WTC11 (cell line): ENCODE data around the gene RNF19B. TPM values are rescaled to one million over a fixed set of nuclear protein-coding genes. Genes with fewer than 3 reads are reported as not detected.

Source experiments
- ATAC-seq: fragments of 200-7000 bp; cut with Tn5 transposase; 2 replicates; pipeline ENCODE4 v1.10.0; 2021; ENCODE audit warnings: mild to moderate bottlenecking, moderate library complexity
- CTCF ChIA-PET: fragments of 300-600 bp; sonication (Branson Sonifier 250); formaldehyde crosslinking; loops from one replicate; lab custom pipeline; 2021; ENCODE audit warnings: antibody characterized with exemption; lab: Charles Lee
- POLR2A ChIA-PET: fragments of 350-600 bp; sonication (Branson Sonifier 250); formaldehyde crosslinking; loops from one replicate; lab custom pipeline; 2021; ENCODE audit warnings: antibody characterized with exemption; lab: Charles Lee
- DNase-seq: peaks from one replicate; pipeline ENCODE4 v3.0.0; 2021; ENCODE audit warnings: low spot score
- H3K27ac Mint-ChIP-seq: 2 replicates; pipeline ENCODE4 v1.8.0; 2021; ENCODE audit warnings: mixed read lengths
- H3K27me3 Mint-ChIP-seq: 2 replicates; pipeline ENCODE4 v1.8.0; 2021; ENCODE audit warnings: low read depth, mild to moderate bottlenecking, moderate library complexity, mixed read lengths
- H3K36me3 Mint-ChIP-seq: 2 replicates; pipeline ENCODE4 v1.8.0; 2021; ENCODE audit warnings: mixed read lengths
- H3K4me1 Mint-ChIP-seq: 2 replicates; pipeline ENCODE4 v1.8.0; 2022; ENCODE audit warnings: mixed read lengths
- H3K4me3 Mint-ChIP-seq: 2 replicates; pipeline ENCODE4 v1.8.0; 2021; ENCODE audit warnings: mild to moderate bottlenecking, moderate library complexity, mixed read lengths
- H3K9me3 Mint-ChIP-seq: 2 replicates; pipeline ENCODE4 v1.8.0; 2021; ENCODE audit warnings: mixed read lengths
- ATF1 ChIP-seq: sonication (generic); formaldehyde crosslinking; IDR thresholded peaks from 2 replicates; pipeline ENCODE4 v1.8.1; 2023; ENCODE audit warnings: mild to moderate bottlenecking, moderate library complexity, missing genetic modification reagents
- CREM ChIP-seq: sonication (generic); formaldehyde crosslinking; IDR thresholded peaks from 2 replicates; pipeline ENCODE4 v1.8.1; 2022; ENCODE audit warnings: mild to moderate bottlenecking, missing genetic modification reagents, moderate library complexity
- EMX1 ChIP-seq: fragments of 250-450 bp; sonication (Bioruptor Pico); IDR thresholded peaks from 2 replicates; pipeline ENCODE4 v1.8.0; 2021; ENCODE audit warnings: mild to moderate bottlenecking
- FOXJ3 ChIP-seq: sonication (generic); formaldehyde crosslinking; IDR thresholded peaks from 2 replicates; pipeline ENCODE4 v1.9.0; 2021; ENCODE audit warnings: missing genetic modification reagents, mild to moderate bottlenecking, borderline replicate concordance
- FOXK1 ChIP-seq: sonication (generic); formaldehyde crosslinking; IDR thresholded peaks from 2 replicates; pipeline ENCODE4 v1.8.0; 2022; ENCODE audit warnings: mild to moderate bottlenecking, moderate library complexity, missing genetic modification reagents
- MYBL2 ChIP-seq: sonication (generic); formaldehyde crosslinking; IDR thresholded peaks from 2 replicates; pipeline ENCODE4 v1.8.1; 2023; ENCODE audit warnings: mild to moderate bottlenecking, moderate library complexity, missing genetic modification reagents
- NR3C1 ChIP-seq: sonication (generic); formaldehyde crosslinking; conservative IDR thresholded peaks from 2 replicates; pipeline ENCODE4 v1.8.1; 2023; ENCODE audit warnings: low read depth, mild to moderate bottlenecking, missing genetic modification reagents
- SMAD3 ChIP-seq: sonication (generic); formaldehyde crosslinking; IDR thresholded peaks from 2 replicates; pipeline ENCODE4 v1.8.0; 2022; ENCODE audit warnings: missing genetic modification reagents, mild to moderate bottlenecking, borderline replicate concordance
- SOX15 ChIP-seq: fragments of 250-450 bp; sonication (Bioruptor Pico); IDR thresholded peaks from 2 replicates; pipeline ENCODE4 v1.9.0; 2021; ENCODE audit warnings: mild to moderate bottlenecking
- ZNF219 ChIP-seq: sonication (generic); formaldehyde crosslinking; IDR thresholded peaks from 2 replicates; pipeline ENCODE4 v1.8.0; 2023; ENCODE audit warnings: missing genetic modification reagents, mild to moderate bottlenecking, borderline replicate concordance
- ZNF232 ChIP-seq: sonication (generic); formaldehyde crosslinking; IDR thresholded peaks from 2 replicates; pipeline ENCODE4 v1.8.0; 2022; ENCODE audit warnings: mild to moderate bottlenecking, missing genetic modification reagents
- ZNF263 ChIP-seq: sonication (generic); formaldehyde crosslinking; IDR thresholded peaks from 2 replicates; pipeline ENCODE4 v1.8.1; 2022; ENCODE audit warnings: low read depth, mild to moderate bottlenecking, moderate library complexity, missing genetic modification reagents
- ZNF317 ChIP-seq: sonication (generic); formaldehyde crosslinking; IDR thresholded peaks from 2 replicates; pipeline ENCODE4 v1.8.1; 2023; ENCODE audit warnings: low read depth, mild to moderate bottlenecking, moderate library complexity, missing genetic modification reagents, borderline replicate concordance
- ZNF423 ChIP-seq: fragments of 250-450 bp; sonication (Bioruptor Pico); IDR thresholded peaks from 2 replicates; pipeline ENCODE4 v2.1.2; 2022; ENCODE audit warnings: mild to moderate bottlenecking, moderate library complexity
- total RNA-seq: library from RNA; stranded (reverse); gene quantifications from 3 replicates; pipeline ENCODE4 v1.2.3, GENCODE V29; 2021
- TF ChIP-seq, protein P1 (sequence below): sonication (generic); formaldehyde crosslinking; IDR thresholded peaks from 2 replicates; pipeline ENCODE4 v1.8.1; 2022; ENCODE audit warnings: mild to moderate bottlenecking, moderate library complexity, missing genetic modification reagents
- TF ChIP-seq, protein P2 (sequence below): sonication (generic); formaldehyde crosslinking; IDR thresholded peaks from 2 replicates; pipeline ENCODE4 v1.8.1; 2022; ENCODE audit warnings: mild to moderate bottlenecking, missing genetic modification reagents, moderate library complexity, borderline replicate concordance
- TF ChIP-seq, protein P3 (sequence below): fragments of 250-450 bp; sonication (Bioruptor Pico); IDR thresholded peaks from 2 replicates; pipeline ENCODE4 v1.9.0; 2021; ENCODE audit warnings: moderate library complexity, mild to moderate bottlenecking, inconsistent platforms, borderline replicate concordance
- TF ChIP-seq, protein P4 (sequence below): sonication (generic); formaldehyde crosslinking; IDR thresholded peaks from 2 replicates; pipeline ENCODE4 v1.8.1; 2022; ENCODE audit warnings: missing genetic modification reagents, borderline replicate concordance
- TF ChIP-seq, protein P5 (sequence below): sonication (generic); formaldehyde crosslinking; IDR thresholded peaks from 2 replicates; pipeline ENCODE4 v1.8.0; 2022; ENCODE audit warnings: mild to moderate bottlenecking, missing genetic modification reagents
- TF ChIP-seq, protein P6 (sequence below): sonication (generic); formaldehyde crosslinking; IDR thresholded peaks from 2 replicates; pipeline ENCODE4 v1.8.1; 2023; ENCODE audit warnings: mild to moderate bottlenecking, missing genetic modification reagents, borderline replicate concordance
- TF ChIP-seq, protein P7 (sequence below): fragments of 200-600 bp; IDR thresholded peaks from 2 replicates; pipeline ENCODE4 v1.8.0; 2022; ENCODE audit warnings: antibody characterized with exemption
- TF ChIP-seq, protein P8 (sequence below): fragments of 250-450 bp; sonication (Bioruptor Pico); IDR thresholded peaks from 2 replicates; pipeline ENCODE4 v1.9.0; 2021; ENCODE audit warnings: mild to moderate bottlenecking

The RNF19B gene
- total RNA-seq, 1 experiment from 2014 or later, result 21.9 TPM

DNA sequence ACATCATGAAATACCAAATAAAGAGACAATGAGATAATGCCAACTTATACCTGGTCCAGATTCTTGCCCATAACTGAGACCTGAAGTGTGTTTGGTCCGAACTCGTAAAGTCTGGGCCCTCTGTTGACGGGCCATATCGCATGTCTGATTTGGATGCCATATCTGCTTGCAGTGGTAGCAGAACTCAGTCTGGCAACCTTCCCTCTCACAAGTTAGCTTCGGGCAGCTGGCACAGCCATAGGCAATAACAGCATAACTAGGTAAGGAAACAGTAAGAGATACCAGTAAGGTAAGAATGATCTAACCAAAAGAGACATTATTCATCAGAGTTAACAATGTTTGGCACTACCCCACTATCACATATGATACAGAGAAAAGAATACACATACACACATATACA, 15.1 kb downstream of the RNF19B start (continued):
- TF ChIP-seq, protein P1, sequence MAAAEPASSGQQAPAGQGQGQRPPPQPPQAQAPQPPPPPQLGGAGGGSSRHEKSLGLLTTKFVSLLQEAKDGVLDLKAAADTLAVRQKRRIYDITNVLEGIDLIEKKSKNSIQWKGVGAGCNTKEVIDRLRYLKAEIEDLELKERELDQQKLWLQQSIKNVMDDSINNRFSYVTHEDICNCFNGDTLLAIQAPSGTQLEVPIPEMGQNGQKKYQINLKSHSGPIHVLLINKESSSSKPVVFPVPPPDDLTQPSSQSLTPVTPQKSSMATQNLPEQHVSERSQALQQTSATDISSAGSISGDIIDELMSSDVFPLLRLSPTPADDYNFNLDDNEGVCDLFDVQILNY (CRISPR knock-in tag), result no peak
- TF ChIP-seq SMAD3 (CRISPR knock-in tag) (no peak), ZNF219 (CRISPR knock-in tag) (no peak), ATF1 (no peak), FOXJ3 (no peak), ZNF317 (CRISPR knock-in tag) (no peak), NR3C1 (CRISPR knock-in tag) (no peak)
- TF ChIP-seq, protein P2, sequence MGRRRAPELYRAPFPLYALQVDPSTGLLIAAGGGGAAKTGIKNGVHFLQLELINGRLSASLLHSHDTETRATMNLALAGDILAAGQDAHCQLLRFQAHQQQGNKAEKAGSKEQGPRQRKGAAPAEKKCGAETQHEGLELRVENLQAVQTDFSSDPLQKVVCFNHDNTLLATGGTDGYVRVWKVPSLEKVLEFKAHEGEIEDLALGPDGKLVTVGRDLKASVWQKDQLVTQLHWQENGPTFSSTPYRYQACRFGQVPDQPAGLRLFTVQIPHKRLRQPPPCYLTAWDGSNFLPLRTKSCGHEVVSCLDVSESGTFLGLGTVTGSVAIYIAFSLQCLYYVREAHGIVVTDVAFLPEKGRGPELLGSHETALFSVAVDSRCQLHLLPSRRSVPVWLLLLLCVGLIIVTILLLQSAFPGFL (CRISPR knock-in tag), result no peak
- TF ChIP-seq, all 79 proteins: peak for 0

DNA sequence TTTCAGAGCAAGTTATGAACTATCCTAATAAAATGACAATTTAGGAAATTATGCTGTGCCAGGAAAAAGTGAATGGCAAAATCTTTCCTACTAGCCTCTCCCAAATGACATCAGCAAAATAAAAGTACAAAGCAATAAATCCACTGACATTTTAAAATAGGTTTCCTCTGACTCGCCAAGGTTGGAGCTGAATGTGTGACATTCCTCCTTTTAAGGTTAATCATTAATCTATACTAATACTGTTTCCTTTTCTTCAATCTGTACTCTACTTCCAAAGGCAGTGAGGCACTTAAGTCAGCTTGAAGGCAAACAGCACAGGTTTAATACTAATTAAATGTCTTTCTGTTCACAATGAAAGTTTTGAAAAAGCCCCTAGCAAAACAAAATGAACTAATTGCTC, 15.7 kb downstream of the RNF19B start:
- Mint-ChIP-seq H3K36me3 (peaks cover 26% of the 10 kb centered on the region), H3K27me3 (no peaks in the 10 kb centered on the region), H3K4me1 (no peaks in the 10 kb centered on the region), H3K27ac (no peak overlapping the region), H3K9me3 (no peaks in the 10 kb centered on the region), H3K4me3 (no peak overlapping the region)
- ATAC-seq, result no peak
- ChIA-PET POLR2A (no interaction called here), CTCF (no interaction called here)
- no peak for TF ChIP-seq FOXK1 (CRISPR knock-in tag)
- TF ChIP-seq, protein P3, sequence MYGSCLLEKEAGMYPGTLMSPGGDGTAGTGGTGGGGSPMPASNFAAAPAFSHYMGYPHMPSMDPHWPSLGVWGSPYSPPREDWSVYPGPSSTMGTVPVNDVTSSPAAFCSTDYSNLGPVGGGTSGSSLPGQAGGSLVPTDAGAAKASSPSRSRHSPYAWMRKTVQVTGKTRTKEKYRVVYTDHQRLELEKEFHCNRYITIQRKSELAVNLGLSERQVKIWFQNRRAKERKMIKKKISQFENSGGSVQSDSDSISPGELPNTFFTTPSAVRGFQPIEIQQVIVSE (CRISPR knock-in tag), result no peak
- TF ChIP-seq ZNF423 (CRISPR knock-in tag), result no peak
- TF ChIP-seq, protein P4, sequence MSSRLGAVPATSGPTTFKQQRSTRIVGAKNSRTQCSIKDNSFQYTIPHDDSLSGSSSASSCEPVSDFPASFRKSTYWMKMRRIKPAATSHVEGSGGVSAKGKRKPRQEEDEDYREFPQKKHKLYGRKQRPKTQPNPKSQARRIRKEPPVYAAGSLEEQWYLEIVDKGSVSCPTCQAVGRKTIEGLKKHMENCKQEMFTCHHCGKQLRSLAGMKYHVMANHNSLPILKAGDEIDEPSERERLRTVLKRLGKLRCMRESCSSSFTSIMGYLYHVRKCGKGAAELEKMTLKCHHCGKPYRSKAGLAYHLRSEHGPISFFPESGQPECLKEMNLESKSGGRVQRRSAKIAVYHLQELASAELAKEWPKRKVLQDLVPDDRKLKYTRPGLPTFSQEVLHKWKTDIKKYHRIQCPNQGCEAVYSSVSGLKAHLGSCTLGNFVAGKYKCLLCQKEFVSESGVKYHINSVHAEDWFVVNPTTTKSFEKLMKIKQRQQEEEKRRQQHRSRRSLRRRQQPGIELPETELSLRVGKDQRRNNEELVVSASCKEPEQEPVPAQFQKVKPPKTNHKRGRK (CRISPR knock-in tag), result no peak
- no peak for TF ChIP-seq ZNF263 (CRISPR knock-in tag)
- TF ChIP-seq EMX1 (CRISPR knock-in tag), result no peak
- no peak for TF ChIP-seq ZNF232 (CRISPR knock-in tag)
- TF ChIP-seq ATF1, result no peak
- TF ChIP-seq ZNF219 (CRISPR knock-in tag), result no peak
- TF ChIP-seq NR3C1 (CRISPR knock-in tag), result no peak
- no peak for DNase-seq

DNA sequence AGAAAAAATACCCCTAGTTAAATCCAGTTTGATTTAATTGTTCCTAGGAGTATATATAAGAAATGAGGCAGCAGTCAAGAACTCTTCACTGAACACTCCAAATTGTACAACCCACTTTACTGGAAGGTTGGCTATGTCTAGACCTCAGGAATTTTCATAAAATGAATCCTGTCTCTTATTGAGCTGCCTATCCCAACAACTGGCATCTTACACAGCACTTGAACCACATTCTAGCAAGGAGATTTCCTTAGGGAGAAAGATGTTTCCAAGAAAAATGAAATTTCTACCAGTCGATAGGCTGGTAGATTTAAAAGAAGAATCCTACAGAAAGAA, 16.3 kb downstream of the RNF19B start:
- POLR2A ChIA-PET, result no interaction called here
- Mint-ChIP-seq H3K36me3 (peaks cover 31% of the 10 kb centered on the region), H3K27ac (no peak overlapping the region), H3K4me3 (no peak overlapping the region), H3K27me3 (no peaks in the 10 kb centered on the region), H3K9me3 (no peaks in the 10 kb centered on the region), H3K4me1 (no peaks in the 10 kb centered on the region)
- DNase-seq (no peak), ATAC-seq (no peak)
- CTCF ChIA-PET, result interaction anchor here (1.1 kb wide), 1 partner anchor 138 kb away, joined by 3 read pairs; no protein-coding TSS in a partner anchor
- TF ChIP-seq, protein P2 (CRISPR knock-in tag), result no peak
- TF ChIP-seq, protein P5, sequence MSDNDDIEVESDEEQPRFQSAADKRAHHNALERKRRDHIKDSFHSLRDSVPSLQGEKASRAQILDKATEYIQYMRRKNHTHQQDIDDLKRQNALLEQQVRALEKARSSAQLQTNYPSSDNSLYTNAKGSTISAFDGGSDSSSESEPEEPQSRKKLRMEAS (CRISPR knock-in tag), result no peak
- TF ChIP-seq CREM (CRISPR knock-in tag) (no peak), SOX15 (CRISPR knock-in tag) (no peak), MYBL2 (no peak)
- TF ChIP-seq, protein P6, sequence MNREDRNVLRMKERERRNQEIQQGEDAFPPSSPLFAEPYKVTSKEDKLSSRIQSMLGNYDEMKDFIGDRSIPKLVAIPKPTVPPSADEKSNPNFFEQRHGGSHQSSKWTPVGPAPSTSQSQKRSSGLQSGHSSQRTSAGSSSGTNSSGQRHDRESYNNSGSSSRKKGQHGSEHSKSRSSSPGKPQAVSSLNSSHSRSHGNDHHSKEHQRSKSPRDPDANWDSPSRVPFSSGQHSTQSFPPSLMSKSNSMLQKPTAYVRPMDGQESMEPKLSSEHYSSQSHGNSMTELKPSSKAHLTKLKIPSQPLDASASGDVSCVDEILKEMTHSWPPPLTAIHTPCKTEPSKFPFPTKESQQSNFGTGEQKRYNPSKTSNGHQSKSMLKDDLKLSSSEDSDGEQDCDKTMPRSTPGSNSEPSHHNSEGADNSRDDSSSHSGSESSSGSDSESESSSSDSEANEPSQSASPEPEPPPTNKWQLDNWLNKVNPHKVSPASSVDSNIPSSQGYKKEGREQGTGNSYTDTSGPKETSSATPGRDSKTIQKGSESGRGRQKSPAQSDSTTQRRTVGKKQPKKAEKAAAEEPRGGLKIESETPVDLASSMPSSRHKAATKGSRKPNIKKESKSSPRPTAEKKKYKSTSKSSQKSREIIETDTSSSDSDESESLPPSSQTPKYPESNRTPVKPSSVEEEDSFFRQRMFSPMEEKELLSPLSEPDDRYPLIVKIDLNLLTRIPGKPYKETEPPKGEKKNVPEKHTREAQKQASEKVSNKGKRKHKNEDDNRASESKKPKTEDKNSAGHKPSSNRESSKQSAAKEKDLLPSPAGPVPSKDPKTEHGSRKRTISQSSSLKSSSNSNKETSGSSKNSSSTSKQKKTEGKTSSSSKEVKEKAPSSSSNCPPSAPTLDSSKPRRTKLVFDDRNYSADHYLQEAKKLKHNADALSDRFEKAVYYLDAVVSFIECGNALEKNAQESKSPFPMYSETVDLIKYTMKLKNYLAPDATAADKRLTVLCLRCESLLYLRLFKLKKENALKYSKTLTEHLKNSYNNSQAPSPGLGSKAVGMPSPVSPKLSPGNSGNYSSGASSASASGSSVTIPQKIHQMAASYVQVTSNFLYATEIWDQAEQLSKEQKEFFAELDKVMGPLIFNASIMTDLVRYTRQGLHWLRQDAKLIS (CRISPR knock-in tag), result no peak
- TF ChIP-seq, protein P7, sequence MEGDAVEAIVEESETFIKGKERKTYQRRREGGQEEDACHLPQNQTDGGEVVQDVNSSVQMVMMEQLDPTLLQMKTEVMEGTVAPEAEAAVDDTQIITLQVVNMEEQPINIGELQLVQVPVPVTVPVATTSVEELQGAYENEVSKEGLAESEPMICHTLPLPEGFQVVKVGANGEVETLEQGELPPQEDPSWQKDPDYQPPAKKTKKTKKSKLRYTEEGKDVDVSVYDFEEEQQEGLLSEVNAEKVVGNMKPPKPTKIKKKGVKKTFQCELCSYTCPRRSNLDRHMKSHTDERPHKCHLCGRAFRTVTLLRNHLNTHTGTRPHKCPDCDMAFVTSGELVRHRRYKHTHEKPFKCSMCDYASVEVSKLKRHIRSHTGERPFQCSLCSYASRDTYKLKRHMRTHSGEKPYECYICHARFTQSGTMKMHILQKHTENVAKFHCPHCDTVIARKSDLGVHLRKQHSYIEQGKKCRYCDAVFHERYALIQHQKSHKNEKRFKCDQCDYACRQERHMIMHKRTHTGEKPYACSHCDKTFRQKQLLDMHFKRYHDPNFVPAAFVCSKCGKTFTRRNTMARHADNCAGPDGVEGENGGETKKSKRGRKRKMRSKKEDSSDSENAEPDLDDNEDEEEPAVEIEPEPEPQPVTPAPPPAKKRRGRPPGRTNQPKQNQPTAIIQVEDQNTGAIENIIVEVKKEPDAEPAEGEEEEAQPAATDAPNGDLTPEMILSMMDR, result no peak
- TF ChIP-seq, protein P8, sequence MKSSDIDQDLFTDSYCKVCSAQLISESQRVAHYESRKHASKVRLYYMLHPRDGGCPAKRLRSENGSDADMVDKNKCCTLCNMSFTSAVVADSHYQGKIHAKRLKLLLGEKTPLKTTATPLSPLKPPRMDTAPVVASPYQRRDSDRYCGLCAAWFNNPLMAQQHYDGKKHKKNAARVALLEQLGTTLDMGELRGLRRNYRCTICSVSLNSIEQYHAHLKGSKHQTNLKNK (CRISPR knock-in tag), result no peak
